22Rv1 (cell line): ENCODE results near the gene ENPP3.

Experiments
- CTCF ChIP-seq: fragments of 450-650 bp; IDR thresholded peaks from 2 replicates; pipeline ENCODE4 v1.5.1; 2017; ENCODE audit warnings: mild to moderate bottlenecking
- ZFX ChIP-seq: fragments of 450-650 bp; IDR thresholded peaks from 2 replicates; pipeline ENCODE4 v1.6.1; 2017; ENCODE audit warnings: antibody characterized with exemption, borderline replicate concordance

DNA sequence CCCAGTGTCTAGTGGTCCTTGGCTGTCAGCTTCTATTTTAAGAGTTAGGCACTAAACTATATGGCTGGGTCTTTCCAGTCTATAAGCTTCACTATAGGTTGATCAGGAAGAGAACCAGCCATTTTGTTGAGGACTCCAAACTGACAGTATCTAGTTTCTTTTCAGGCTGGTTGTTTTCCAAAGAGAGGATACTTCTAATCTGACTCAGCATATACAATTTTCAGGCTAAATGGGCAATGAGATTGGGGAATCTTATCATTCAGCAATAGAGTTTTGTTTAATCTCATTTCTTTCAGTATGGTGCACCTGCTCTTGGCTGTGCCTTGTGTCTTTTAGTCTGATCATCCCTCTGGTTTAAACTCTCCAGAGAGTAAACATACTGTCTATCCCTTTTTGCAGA, 94.1 kb downstream of the ENPP3 start:
- TF ChIP-seq CTCF (no peak), ZFX (no peak)
